H1 (cell line): Measurements from ENCODE around the gene TBC1D3E. TPM values are rescaled to one million over a fixed set of nuclear protein-coding genes. Genes with fewer than 3 reads are reported as not detected.
"Not testable (repeated sequence)": the region's sequence is repeated elsewhere in the genome, so short reads cannot be mapped to it uniquely, and the experiment has no call there.

Source experiments
- CTCF ChIA-PET: fragments of 300-600 bp; sonication (Branson Sonifier 250); formaldehyde crosslinking; loops from one replicate; lab custom pipeline; 2021; ENCODE audit not compliant: partially characterized antibody; lab: Charles Lee
- POLR2A ChIA-PET: fragments of 300-600 bp; sonication (Branson Sonifier 250); formaldehyde crosslinking; loops from one replicate; lab custom pipeline; 2021; ENCODE audit warnings: inconsistent platforms; ENCODE audit not compliant: partially characterized antibody; lab: Charles Lee
- DNase-seq, 2 experiments: peaks; one replicate each; pipeline versions ENCODE4 v3.0.0 to v3.0.0-alpha.2; 2010 to 2022; ENCODE audit warnings: low spot score in 2 of 2, low read depth in 1 of 2, mixed read lengths in 1 of 2
- FAIRE-seq: peaks from 2 replicates; lab custom pipeline; 2011; peaks lifted over from hg19 to GRCh38; lab: Jason Lieb, UNC
- H2AFZ ChIP-seq: 2 replicates; pipeline ENCODE4 v1.8.1; 2012; ENCODE audit warnings: low read length, inconsistent platforms
- H2AK5ac ChIP-seq: 2 replicates; pipeline ENCODE4 v1.6.1; 2013; ENCODE audit warnings: low read depth, low read length
- H2BK120ac ChIP-seq: replicated peaks from 2 replicates; pipeline ENCODE3; 2013; ENCODE audit warnings: low read depth, low read length, inconsistent platforms
- H2BK12ac ChIP-seq: 2 replicates; pipeline ENCODE4 v1.6.1; 2013; ENCODE audit warnings: low read depth, low read length
- H2BK15ac ChIP-seq: 2 replicates; pipeline ENCODE4 v1.6.1; 2013; ENCODE audit warnings: low read length
- H2BK20ac ChIP-seq: 2 replicates; pipeline ENCODE4 v1.6.1; 2013; ENCODE audit warnings: low read length
- H2BK5ac ChIP-seq: 2 replicates; pipeline ENCODE4 v1.6.1; 2013; ENCODE audit warnings: low read depth, low read length
- H3K14ac ChIP-seq: 2 replicates; pipeline ENCODE4 v1.6.1; 2013; ENCODE audit warnings: inconsistent platforms; ENCODE audit not compliant: insufficient read length
- H3K18ac ChIP-seq: 2 replicates; pipeline ENCODE4 v1.6.1; 2013; ENCODE audit warnings: low read length; ENCODE audit errors: extremely low read depth
- H3K23ac ChIP-seq: 2 replicates; pipeline ENCODE4 v1.6.1; 2013; ENCODE audit warnings: inconsistent platforms; ENCODE audit not compliant: insufficient read length
- H3K23me2 ChIP-seq: 2 replicates; pipeline ENCODE4 v1.6.1; 2013; ENCODE audit warnings: low read depth, low read length
- H3K27ac ChIP-seq: 2 replicates; pipeline ENCODE4 v1.6.1; 2011; ENCODE audit warnings: low read depth, low read length, inconsistent platforms
- H3K27me3 ChIP-seq, 4 experiments: replicated peaks in 1 of 4; 1 replicate in 1 of 4; 2 replicates in 3 of 4; pipeline versions ENCODE4 v1.6.1 to v1.8.1; 2011 to 2013; ENCODE audit warnings: low read length in 3 of 4, mild to moderate bottlenecking in 3 of 4, inconsistent platforms in 2 of 4, mixed read lengths in 2 of 4, moderate library complexity in 1 of 4; ENCODE audit not compliant: control insufficient read depth in 3 of 4, insufficient read depth in 3 of 4; ENCODE audit errors: extremely low read depth in 1 of 4
- H3K36me3 ChIP-seq, 4 experiments: 2 replicates each; pipeline versions ENCODE4 v1.6.1 to v1.8.1; 2011 to 2013; ENCODE audit warnings: mild to moderate bottlenecking in 4 of 4, low read length in 3 of 4, moderate library complexity in 2 of 4, control low read depth in 1 of 4, inconsistent platforms in 1 of 4; ENCODE audit not compliant: insufficient read depth in 4 of 4, control insufficient read depth in 2 of 4
- H3K4ac ChIP-seq: replicated peaks from 2 replicates; pipeline ENCODE3; 2013; ENCODE audit warnings: low read length, low read depth, mixed read lengths, inconsistent platforms; ENCODE audit not compliant: insufficient read length
- H3K4me1 ChIP-seq, 4 experiments: replicated peaks in 1 of 4; 1 replicate in 1 of 4; 2 replicates in 3 of 4; pipeline versions ENCODE4 v1.6.1 to v1.8.1; 2011 to 2013; ENCODE audit warnings: low read length in 3 of 4, inconsistent platforms in 2 of 4, mixed read lengths in 1 of 4; ENCODE audit not compliant: insufficient read depth in 4 of 4, control insufficient read depth in 3 of 4
- H3K4me2 ChIP-seq, 2 experiments: 2 replicates each; pipeline versions ENCODE4 v1.6.1 to v1.8.1; 2011 to 2013; ENCODE audit warnings: low read depth in 2 of 2, low read length in 2 of 2, control low read depth in 1 of 2, inconsistent platforms in 1 of 2, mild to moderate bottlenecking in 1 of 2; ENCODE audit not compliant: insufficient read depth in 1 of 2
- H3K4me3 ChIP-seq, 4 experiments: fragments of 200-600, 300-600 bp in 1 of 4; sonication (generic), shearing (Covaris generic), sonication (Bioruptor Twin) in 1 of 4; 2 replicates each; pipeline versions ENCODE4 v1.5.1 to v1.8.1; 2011 to 2016; ENCODE audit warnings: low read length in 4 of 4, low read depth in 3 of 4, control low read depth in 2 of 4, inconsistent platforms in 2 of 4, mild to moderate bottlenecking in 2 of 4, mixed read lengths in 1 of 4, moderate library complexity in 1 of 4; ENCODE audit not compliant: insufficient read depth in 2 of 4; ENCODE audit errors: extremely low read depth in 1 of 4
- H3K56ac ChIP-seq: replicated peaks from 2 replicates; pipeline ENCODE3; 2013; ENCODE audit warnings: low read depth, mild to moderate bottlenecking, mixed read lengths, low read length, inconsistent platforms; ENCODE audit not compliant: insufficient read length
- H3K79me1 ChIP-seq: 2 replicates; pipeline ENCODE4 v1.6.1; 2013; ENCODE audit warnings: low read depth, low read length, control low read depth
- H3K79me2 ChIP-seq, 2 experiments: 2 replicates each; pipeline versions ENCODE4 v1.6.1 to v1.8.1; 2012 to 2013; ENCODE audit warnings: low read length in 2 of 2, mild to moderate bottlenecking in 2 of 2, inconsistent platforms in 1 of 2; ENCODE audit not compliant: insufficient read depth in 2 of 2, control insufficient read depth in 1 of 2
- H3K9ac ChIP-seq, 4 experiments: replicated peaks in 1 of 4; 1 replicate in 1 of 4; 2 replicates in 3 of 4; pipeline versions ENCODE4 v1.6.1 to v1.8.1; 2011 to 2013; ENCODE audit warnings: low read depth in 3 of 4, low read length in 3 of 4, control low read depth in 2 of 4, mild to moderate bottlenecking in 2 of 4, moderate library complexity in 2 of 4, inconsistent platforms in 1 of 4; ENCODE audit errors: extremely low read depth in 1 of 4
- H3K9me3 ChIP-seq, 2 experiments: 2 replicates each; pipeline versions ENCODE4 v1.6.1 to v1.8.1; 2012 to 2013; ENCODE audit warnings: mild to moderate bottlenecking in 2 of 2, moderate library complexity in 2 of 2, control low read depth in 1 of 2, inconsistent platforms in 1 of 2, low read depth in 1 of 2, low read length in 1 of 2, mixed read lengths in 1 of 2; ENCODE audit not compliant: insufficient read depth in 2 of 2
- H4K20me1 ChIP-seq, 2 experiments: replicated peaks in 1 of 2; 2 replicates each; pipeline versions ENCODE3 to v1.8.1; 2011 to 2013; ENCODE audit warnings: inconsistent platforms in 2 of 2, low read length in 2 of 2, mild to moderate bottlenecking in 1 of 2; ENCODE audit not compliant: insufficient read depth in 2 of 2, control insufficient read depth in 1 of 2
- H4K5ac ChIP-seq: 2 replicates; pipeline ENCODE4 v1.6.1; 2013; ENCODE audit warnings: low read length, low read depth, mixed read lengths, inconsistent platforms; ENCODE audit not compliant: insufficient read length
- H4K8ac ChIP-seq: 2 replicates; pipeline ENCODE4 v1.8.0; 2013; ENCODE audit warnings: mild to moderate bottlenecking, moderate library complexity, low read length, inconsistent platforms; ENCODE audit not compliant: insufficient read depth; ENCODE audit errors: extremely low read depth
- H4K91ac ChIP-seq: replicated peaks from 2 replicates; pipeline ENCODE3; 2013; ENCODE audit warnings: low read length, mixed read lengths, inconsistent platforms; ENCODE audit not compliant: insufficient read length
- WGBS, 2 experiments: shearing (Covaris generic) in 1 of 2; methylation state at CpG; one replicate each; pipeline versions ENCODE4 v1.1.6 to v1.1.7; 2013 to 2015; ENCODE audit warnings: low lambda C conversion rate in 2 of 2, mixed read lengths in 2 of 2, inconsistent platforms in 1 of 2, low coverage in 1 of 2, missing lambda C conversion rate in 1 of 2; ENCODE audit not compliant: insufficient replicate concordance in 2 of 2, insufficient coverage in 1 of 2, insufficient read length in 1 of 2; ENCODE audit errors: extremely low coverage in 1 of 2, missing lambda C conversion rate in 1 of 2; 5-methylcytosine and 5-hydroxymethylcytosine counted together
- long read RNA-seq, 2 experiments: library from RNA in 1 of 2; library from capped mRNA in 1 of 2; stranded (forward); transcript quantifications; one replicate each; pipeline ENCODE4 v2.0.0, GENCODE V29; 2021; ENCODE audit warnings: inconsistent platforms in 1 of 2
- polyA minus RNA-seq, 3 experiments: library from RNA; depleted of rRNA, polyadenylated mRNA; stranded (reverse); fragments of >200 nt; gene quantifications; 1 replicate in 2 of 3; 2 replicates in 1 of 3; pipeline ENCODE4 v1.2.3, GENCODE V29; 2011
- polyA plus RNA-seq, 7 experiments: library from polyadenylated mRNA; depleted of rRNA in 3 of 7; stranded (reverse) in 5 of 7; unstranded in 2 of 7; fragments of >200 nt in 5 of 7; fragments of 200-250 nt in 2 of 7; gene quantifications; 1 replicate in 5 of 7; 2 replicates in 1 of 7; 4 replicates in 1 of 7; pipeline versions ENCODE4 v1.2.1 to v1.2.3, GENCODE V29; 2011 to 2013; ENCODE audit warnings: missing spikeins in 2 of 7, mixed read lengths in 2 of 7
- total RNA-seq: library from RNA; stranded (reverse); fragmentation: NEBNext Ultra II Directional; extraction: Animal tissue kit (Norgen Biotek cat#: 25700); gene quantifications from 2 replicates; pipeline ENCODE4 v1.2.1, GENCODE V29; 2021

TBC1D3E gene
- total RNA-seq (not detected in 2 replicates), polyA plus RNA-seq (2011; rRNA removed) (not detected in 2 replicates), polyA minus RNA-seq (2011; rRNA and poly(A)+ RNA removed) (not detected in 2 replicates)
- not detected for polyA plus RNA-seq (2011; cell fraction: cytosol; rRNA removed)
- polyA plus RNA-seq (2011; cell fraction: nucleus; rRNA removed): not detected
- not detected in 4 replicates for polyA plus RNA-seq (2012, experiment 1 of 2)
- polyA plus RNA-seq (2012, experiment 2 of 2): not detected
- polyA plus RNA-seq (2013, experiment 1 of 2): not detected
- not detected for polyA plus RNA-seq (2013, experiment 2 of 2)
- not detected for polyA minus RNA-seq (2011; cell fraction: cytosol; rRNA and poly(A)+ RNA removed)
- not detected for polyA minus RNA-seq (2011; cell fraction: nucleus; rRNA and poly(A)+ RNA removed)
- long read RNA-seq, experiment 1: 0 reads
- long read RNA-seq, experiment 2: 0 reads

GRCh38 chr17:38127651-38128050 lies at the start of gene TBC1D3E:
Gene TBC1D3E, plus strand, starts transcription at chr17:38127951. Its CDS starts 1,545 bp downstream, at chr17:38129496.
- H3K23ac ChIP-seq, H2BK20ac ChIP-seq, H2BK15ac ChIP-seq, H3K9me3 ChIP-seq, H3K79me2 ChIP-seq, H3K27me3 ChIP-seq, H2AK5ac ChIP-seq, FAIRE-seq, CTCF ChIA-PET, H3K4ac ChIP-seq, H3K4me1 ChIP-seq, H3K79me1 ChIP-seq, H3K14ac ChIP-seq, H3K9ac ChIP-seq, H2AFZ ChIP-seq, H4K8ac ChIP-seq, H3K23me2 ChIP-seq, H2BK12ac ChIP-seq, H3K18ac ChIP-seq, H4K91ac ChIP-seq, H4K5ac ChIP-seq, POLR2A ChIA-PET, H2BK120ac ChIP-seq, H3K56ac ChIP-seq, H4K20me1 ChIP-seq, H3K36me3 ChIP-seq, H3K4me3 ChIP-seq, H3K4me2 ChIP-seq, DNase-seq, H2BK5ac ChIP-seq, H3K27ac ChIP-seq: not testable (repeated sequence)
- WGBS, 2 experiments: 58% methylated on average over 2 of the region's 9 CpGs; no CpG with 5 or more reads in 1 of the 2 experiments

GRCh38 chr17:38087344-38087743 lies 40.4 kb upstream of the TBC1D3E start:
- DNase-seq, H4K91ac ChIP-seq, H3K4me2 ChIP-seq, H3K9me3 ChIP-seq, FAIRE-seq, H2BK120ac ChIP-seq, H3K79me1 ChIP-seq, H4K5ac ChIP-seq, H2BK5ac ChIP-seq, H3K36me3 ChIP-seq, H3K9ac ChIP-seq, H3K4me1 ChIP-seq, H3K23me2 ChIP-seq, H3K56ac ChIP-seq, H4K8ac ChIP-seq, H4K20me1 ChIP-seq, H2BK20ac ChIP-seq, H3K18ac ChIP-seq, H2BK15ac ChIP-seq, H2AK5ac ChIP-seq, H3K79me2 ChIP-seq, H3K27ac ChIP-seq, POLR2A ChIA-PET, H2AFZ ChIP-seq, H3K27me3 ChIP-seq, H2BK12ac ChIP-seq, H3K14ac ChIP-seq, H3K4me3 ChIP-seq, H3K23ac ChIP-seq, CTCF ChIA-PET, H3K4ac ChIP-seq: not testable (repeated sequence)
- WGBS, 2 experiments: no CpG with 5 or more reads among the region's 1 CpG
